ENCODE results near the gene KCNG2. TPM values are rescaled to one million over a fixed set of nuclear protein-coding genes. Genes with fewer than 3 reads are reported as not detected.

Gene KCNG2
- polyA plus RNA-seq, 1 donor from 2014 or later = not detected

DNA sequence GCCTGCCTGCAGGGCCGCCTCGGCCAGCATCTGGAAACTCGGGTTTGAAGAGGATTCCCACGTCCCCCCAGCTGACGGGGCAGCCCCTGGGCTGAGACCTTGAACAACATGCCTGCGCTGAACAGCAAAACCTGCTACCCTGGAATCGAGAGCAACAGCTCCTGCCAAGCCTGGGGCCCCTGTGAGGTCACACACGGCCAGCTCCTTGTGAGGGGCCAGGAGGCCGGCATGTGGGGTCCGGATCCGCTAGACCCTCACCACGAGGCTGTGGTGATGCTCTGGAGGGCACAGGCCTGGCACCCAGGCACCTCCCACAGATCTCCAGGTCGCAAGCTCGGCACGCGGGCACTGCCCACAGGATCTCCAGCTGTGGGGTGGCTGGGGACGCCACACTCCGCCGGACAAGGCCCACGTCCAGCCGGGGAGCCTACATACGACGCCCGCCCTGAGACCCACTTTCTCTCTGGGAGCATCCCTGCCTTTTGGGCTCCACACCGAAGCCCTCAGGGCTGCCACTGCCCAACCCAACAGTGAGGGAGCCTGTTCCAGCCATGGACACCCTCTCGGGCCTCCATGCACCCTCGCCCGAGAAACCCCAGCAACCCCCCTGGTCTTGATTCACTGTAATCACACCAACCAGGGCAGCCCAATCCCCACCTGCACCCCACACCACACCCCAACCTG, 119.6 kb downstream of the KCNG2 start:
- peaks cover 31% of the 10 kb centered on the region for H3K9me3 ChIP-seq (ENCODE audit: low read length)
- H3K9me2 ChIP-seq (ENCODE audit: insufficient read depth, low read length) = no peaks in the 10 kb centered on the region
- no peaks in the 10 kb centered on the region for H3F3A ChIP-seq (ENCODE audit: insufficient read depth, low read length, poor library complexity, severe bottlenecking)
- peaks cover 20% of the 10 kb centered on the region for H3K36me3 ChIP-seq (ENCODE audit: insufficient read depth, low read length)
- H3K79me2 ChIP-seq (replicated peaks; ENCODE audit: insufficient read depth, low read length) = no peaks in the 10 kb centered on the region
- H4K20me1 ChIP-seq (ENCODE audit: insufficient read depth) = no peaks in the 10 kb centered on the region
- no peak overlapping the region for H3K27ac ChIP-seq (ENCODE audit: low read length)
- H2AFZ ChIP-seq (ENCODE audit: low read depth, low read length) = no peak overlapping the region
- H3K4me3 ChIP-seq (ENCODE audit: low read length) = no peak overlapping the region
- no peaks in the 10 kb centered on the region for H3K27me3 ChIP-seq (ENCODE audit: insufficient read depth, low read depth, low read length)
- H3K9ac ChIP-seq (ENCODE audit: low read length) = no peak overlapping the region
- TF ChIP-seq TAF1 (IDR thresholded peaks at IDR 0.05; ENCODE audit: low read depth) = no peak
- no peak for TF ChIP-seq EP300 (conservative IDR thresholded peaks at IDR 0.05; ENCODE audit: poor library complexity, severe bottlenecking)
- TF ChIP-seq, protein P1, sequence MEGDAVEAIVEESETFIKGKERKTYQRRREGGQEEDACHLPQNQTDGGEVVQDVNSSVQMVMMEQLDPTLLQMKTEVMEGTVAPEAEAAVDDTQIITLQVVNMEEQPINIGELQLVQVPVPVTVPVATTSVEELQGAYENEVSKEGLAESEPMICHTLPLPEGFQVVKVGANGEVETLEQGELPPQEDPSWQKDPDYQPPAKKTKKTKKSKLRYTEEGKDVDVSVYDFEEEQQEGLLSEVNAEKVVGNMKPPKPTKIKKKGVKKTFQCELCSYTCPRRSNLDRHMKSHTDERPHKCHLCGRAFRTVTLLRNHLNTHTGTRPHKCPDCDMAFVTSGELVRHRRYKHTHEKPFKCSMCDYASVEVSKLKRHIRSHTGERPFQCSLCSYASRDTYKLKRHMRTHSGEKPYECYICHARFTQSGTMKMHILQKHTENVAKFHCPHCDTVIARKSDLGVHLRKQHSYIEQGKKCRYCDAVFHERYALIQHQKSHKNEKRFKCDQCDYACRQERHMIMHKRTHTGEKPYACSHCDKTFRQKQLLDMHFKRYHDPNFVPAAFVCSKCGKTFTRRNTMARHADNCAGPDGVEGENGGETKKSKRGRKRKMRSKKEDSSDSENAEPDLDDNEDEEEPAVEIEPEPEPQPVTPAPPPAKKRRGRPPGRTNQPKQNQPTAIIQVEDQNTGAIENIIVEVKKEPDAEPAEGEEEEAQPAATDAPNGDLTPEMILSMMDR (IDR thresholded peaks at IDR 0.05; ENCODE audit: poor library complexity, severe bottlenecking) = no peak
- no peak for TF ChIP-seq POLR2AphosphoS5 (IDR thresholded peaks at IDR 0.05)
- TF ChIP-seq MXI1 (conservative IDR thresholded peaks at IDR 0.05; ENCODE audit: poor library complexity, severe bottlenecking) = no peak
- no peak overlapping the region for H3K4me2 ChIP-seq (ENCODE audit: low read length)

DNA sequence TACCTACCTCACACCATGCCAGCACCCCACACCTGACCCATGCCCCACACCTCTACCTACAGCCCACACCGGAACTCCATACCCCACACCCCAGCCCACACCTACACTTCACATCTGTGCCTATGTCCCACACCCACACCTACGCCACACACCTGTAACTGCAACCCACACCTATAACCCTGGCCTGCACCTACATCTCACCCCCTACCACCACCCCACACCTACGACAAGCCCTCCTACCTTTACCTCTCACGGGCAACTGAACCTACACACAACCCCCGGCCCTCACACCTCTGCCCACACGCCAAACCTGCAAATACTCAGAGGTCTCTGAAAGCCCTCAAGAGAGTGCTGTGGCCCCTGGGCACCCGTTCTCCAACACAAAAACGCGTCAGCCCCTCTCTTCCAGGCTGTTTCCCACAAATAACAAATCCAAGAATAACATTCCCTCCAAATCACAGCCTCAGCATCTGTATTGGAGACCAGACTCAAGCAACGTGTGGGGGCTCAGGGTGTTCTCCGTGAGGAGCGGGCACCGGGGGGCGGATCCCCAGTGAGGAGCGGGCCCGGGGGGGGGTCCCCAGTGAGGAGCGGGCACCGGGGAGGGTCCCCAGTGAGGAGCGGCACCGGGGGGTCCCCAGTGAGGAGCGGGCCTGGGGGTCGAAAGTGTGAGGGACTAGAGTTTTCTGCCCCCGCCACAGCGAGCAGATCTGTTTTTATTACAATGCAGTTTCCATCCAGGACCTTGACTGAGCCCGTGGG, 120.3 kb downstream of the KCNG2 start:
- no peak overlapping the region for H3K27ac ChIP-seq (ENCODE audit: low read length)
- H3K36me3 ChIP-seq (ENCODE audit: insufficient read depth, low read length) = peaks cover 20% of the 10 kb centered on the region

More for the DNA sequence above, 120.3 kb downstream of the KCNG2 start:
- no peak overlapping the region for H3K9ac ChIP-seq (ENCODE audit: low read length)
- no peak overlapping the region for H2AFZ ChIP-seq (ENCODE audit: low read depth, low read length)
- no peak overlapping the region for H3K4me2 ChIP-seq (ENCODE audit: low read length)
- TF ChIP-seq TAF1 (IDR thresholded peaks at IDR 0.05; ENCODE audit: low read depth) (no peak), POLR2AphosphoS5 (IDR thresholded peaks at IDR 0.05) (no peak), RAD21 (conservative IDR thresholded peaks at IDR 0.05) (no peak), EP300 (conservative IDR thresholded peaks at IDR 0.05; ENCODE audit: poor library complexity, severe bottlenecking) (no peak), SMC3 (conservative IDR thresholded peaks at IDR 0.05; ENCODE audit: poor library complexity) (no peak), MXI1 (conservative IDR thresholded peaks at IDR 0.05; ENCODE audit: poor library complexity, severe bottlenecking) (no peak), EZH2 (IDR thresholded peaks at IDR 0.05; ENCODE audit: borderline replicate concordance, insufficient read depth, low read length, poor library complexity, severe bottlenecking) (no peak)
- TF ChIP-seq, protein P1 (IDR thresholded peaks at IDR 0.05; ENCODE audit: poor library complexity, severe bottlenecking) = no peak
- TF ChIP-seq, protein P2, sequence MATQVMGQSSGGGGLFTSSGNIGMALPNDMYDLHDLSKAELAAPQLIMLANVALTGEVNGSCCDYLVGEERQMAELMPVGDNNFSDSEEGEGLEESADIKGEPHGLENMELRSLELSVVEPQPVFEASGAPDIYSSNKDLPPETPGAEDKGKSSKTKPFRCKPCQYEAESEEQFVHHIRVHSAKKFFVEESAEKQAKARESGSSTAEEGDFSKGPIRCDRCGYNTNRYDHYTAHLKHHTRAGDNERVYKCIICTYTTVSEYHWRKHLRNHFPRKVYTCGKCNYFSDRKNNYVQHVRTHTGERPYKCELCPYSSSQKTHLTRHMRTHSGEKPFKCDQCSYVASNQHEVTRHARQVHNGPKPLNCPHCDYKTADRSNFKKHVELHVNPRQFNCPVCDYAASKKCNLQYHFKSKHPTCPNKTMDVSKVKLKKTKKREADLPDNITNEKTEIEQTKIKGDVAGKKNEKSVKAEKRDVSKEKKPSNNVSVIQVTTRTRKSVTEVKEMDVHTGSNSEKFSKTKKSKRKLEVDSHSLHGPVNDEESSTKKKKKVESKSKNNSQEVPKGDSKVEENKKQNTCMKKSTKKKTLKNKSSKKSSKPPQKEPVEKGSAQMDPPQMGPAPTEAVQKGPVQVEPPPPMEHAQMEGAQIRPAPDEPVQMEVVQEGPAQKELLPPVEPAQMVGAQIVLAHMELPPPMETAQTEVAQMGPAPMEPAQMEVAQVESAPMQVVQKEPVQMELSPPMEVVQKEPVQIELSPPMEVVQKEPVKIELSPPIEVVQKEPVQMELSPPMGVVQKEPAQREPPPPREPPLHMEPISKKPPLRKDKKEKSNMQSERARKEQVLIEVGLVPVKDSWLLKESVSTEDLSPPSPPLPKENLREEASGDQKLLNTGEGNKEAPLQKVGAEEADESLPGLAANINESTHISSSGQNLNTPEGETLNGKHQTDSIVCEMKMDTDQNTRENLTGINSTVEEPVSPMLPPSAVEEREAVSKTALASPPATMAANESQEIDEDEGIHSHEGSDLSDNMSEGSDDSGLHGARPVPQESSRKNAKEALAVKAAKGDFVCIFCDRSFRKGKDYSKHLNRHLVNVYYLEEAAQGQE (IDR thresholded peaks at IDR 0.05; ENCODE audit: borderline replicate concordance) = no peak
- H4K20me1 ChIP-seq (ENCODE audit: insufficient read depth) = no peaks in the 10 kb centered on the region
- no peaks in the 10 kb centered on the region for H3K79me2 ChIP-seq (replicated peaks; ENCODE audit: insufficient read depth, low read length)
- H3F3A ChIP-seq (ENCODE audit: insufficient read depth, low read length, poor library complexity, severe bottlenecking) = no peaks in the 10 kb centered on the region
- no peaks in the 10 kb centered on the region for H3K9me2 ChIP-seq (ENCODE audit: insufficient read depth, low read length)
- peaks cover 32% of the 10 kb centered on the region for H3K9me3 ChIP-seq (ENCODE audit: low read length)
- H3K27me3 ChIP-seq (ENCODE audit: insufficient read depth, low read depth, low read length) = no peaks in the 10 kb centered on the region
- no peak overlapping the region for H3K4me3 ChIP-seq (ENCODE audit: low read length)
